Natural killer cell (primary cell): ENCODE measurements around the gene TENT5C. TPM values are rescaled to one million over a fixed set of nuclear protein-coding genes. Genes with fewer than 3 reads are reported as not detected.

ENCODE experiments used
- ATAC-seq, 3 donors: fragments of 150-1000 bp in 2 of 3; fragments of 200-7000 bp in 1 of 3; cut with Tn5 transposase; 1 replicate in 1 of 3; 2 replicates in 2 of 3; pipeline ENCODE4 v1.10.0; 2021; ENCODE audit warnings: mild to moderate bottlenecking in 2 of 3, moderate library complexity in 2 of 3
- DNase-seq, 2 donors: peaks; one replicate each; pipeline versions ENCODE4 v3.0.0 to v3.0.0-alpha.2; 2013 to 2021; ENCODE audit warnings: mixed read lengths in 1 of 2
- H3K27ac ChIP-seq: one replicate; pipeline ENCODE4 v1.5.1; 2013; ENCODE audit warnings: mild to moderate bottlenecking, low read length
- H3K27me3 ChIP-seq: one replicate; pipeline ENCODE4 v1.6.1; 2013; ENCODE audit warnings: low read length; ENCODE audit not compliant: control insufficient read depth, insufficient read depth
- H3K36me3 ChIP-seq: one replicate; pipeline ENCODE4 v1.6.1; 2013; ENCODE audit warnings: low read length; ENCODE audit not compliant: control insufficient read depth, insufficient read depth
- H3K4me1 ChIP-seq: one replicate; pipeline ENCODE4 v1.6.1; 2013; ENCODE audit warnings: low read length; ENCODE audit not compliant: control insufficient read depth, insufficient read depth
- H3K4me3 ChIP-seq: one replicate; pipeline ENCODE4 v1.5.1; 2013; ENCODE audit warnings: low read length
- H3K9me3 ChIP-seq: one replicate; pipeline ENCODE4 v1.6.1; 2013; ENCODE audit warnings: low read length; ENCODE audit not compliant: control insufficient read depth, insufficient read depth
- H3K27ac Mint-ChIP-seq, 2 donors: one replicate each; pipeline ENCODE4 v1.8.0; 2022; ENCODE audit warnings: mild to moderate bottlenecking in 2 of 2, mixed read lengths in 2 of 2, moderate library complexity in 1 of 2
- H3K27me3 Mint-ChIP-seq, 2 donors: one replicate each; pipeline ENCODE4 v1.8.0; 2022; ENCODE audit warnings: low read depth in 2 of 2, mixed read lengths in 2 of 2
- H3K36me3 Mint-ChIP-seq: one replicate; pipeline ENCODE4 v1.8.0; 2022; ENCODE audit warnings: mixed read lengths
- H3K4me1 Mint-ChIP-seq, 2 donors: one replicate each; pipeline ENCODE4 v1.8.0; 2022; ENCODE audit warnings: mixed read lengths in 2 of 2
- H3K4me3 Mint-ChIP-seq: one replicate; pipeline ENCODE4 v1.8.0; 2022; ENCODE audit warnings: mild to moderate bottlenecking, moderate library complexity, mixed read lengths
- H3K9me3 Mint-ChIP-seq, 2 donors: one replicate each; pipeline ENCODE4 v1.8.0; 2022; ENCODE audit warnings: mixed read lengths in 2 of 2
- CTCF ChIP-seq: fragments of 200-600 bp; IDR thresholded peaks from one replicate; pipeline ENCODE4 v1.8.0; 2022; ENCODE audit warnings: antibody characterized with exemption
- WGBS: methylation state at CpG from one replicate; pipeline ENCODE4 v1.1.7; 2013; ENCODE audit warnings: missing lambda C conversion rate; ENCODE audit not compliant: insufficient coverage; 5-methylcytosine and 5-hydroxymethylcytosine counted together
- intact Hi-C: fragments of 100-400 bp; cut with micrococcal nuclease; formaldehyde crosslinking; loops from one replicate; pipeline ENCODE4 v1.14.2; 2022
- total RNA-seq, 4 donors: library from RNA; stranded (reverse); fragments of 120-200 nt in 1 of 4; gene quantifications; one replicate each; pipeline versions ENCODE4 v1.2.3 to v1.2.4, GENCODE V29; 2013 to 2022

The TENT5C gene
- total RNA-seq, 3 donors from 2014 or later (not counting 1 experiment from before 2014, with no cell fraction given), result 80.6 to 109 (median 90.9) TPM

- Histone ChIP-seq H3K27me3 (peaks cover 3% of the 10 kb centered on the region), H3K4me3 (no peak overlapping the region), H3K9me3 (no peaks in the 10 kb centered on the region), H3K4me1 (peaks cover 12% of the 10 kb centered on the region), H3K27ac (no peak overlapping the region), H3K36me3 (no peaks in the 10 kb centered on the region)
- no peak for TF ChIP-seq CTCF
- Mint-ChIP-seq H3K27me3 (peaks cover 30 to 37% of the 10 kb centered on the region in 2 donors), H3K9me3 (no peaks in the 10 kb centered on the region), H3K4me1 (peaks cover 16 to 18% of the 10 kb centered on the region in 2 donors), H3K27ac (peak overlapping the region; percentile 37 to 75), H3K4me3 (peak overlapping the region; percentile 67), H3K36me3 (no peaks in the 10 kb centered on the region)
- intact Hi-C loops, result loop anchor here (1.0 kb wide), 2 partner anchors 19 to 30 kb away; no protein-coding TSS in a partner anchor
- WGBS, result 27% methylated on average over 3 of the region's 3 CpGs
- ATAC-seq (peak; percentile 83 to 99 (median 97)), DNase-seq (peak; percentile 46 to 62)
Measured at GRCh38 chr1:117644696-117645311, 39.0 kb downstream of the TENT5C start.

- peaks cover 16 to 18% of the 10 kb centered on the region in 2 donors for H3K4me1 Mint-ChIP-seq
- ATAC-seq (no peak), DNase-seq (no peak)
- H3K27ac Mint-ChIP-seq, result no peak overlapping the region
- H3K27me3 Mint-ChIP-seq, result peaks cover 31 to 39% of the 10 kb centered on the region in 2 donors
- peaks cover 12% of the 10 kb centered on the region for H3K4me1 ChIP-seq
- peaks cover 3% of the 10 kb centered on the region for H3K27me3 ChIP-seq
- H3K4me3 ChIP-seq, result no peak overlapping the region
- H3K9me3 Mint-ChIP-seq, result no peaks in the 10 kb centered on the region
- H3K27ac ChIP-seq, result no peak overlapping the region
- 98% methylated on average over 4 of the region's 4 CpGs for WGBS
- H3K4me3 Mint-ChIP-seq, result no peak overlapping the region
- no peak for TF ChIP-seq CTCF
- H3K9me3 ChIP-seq, result no peaks in the 10 kb centered on the region
- intact Hi-C loops, result no loop called here
- no peaks in the 10 kb centered on the region for H3K36me3 Mint-ChIP-seq
- H3K36me3 ChIP-seq, result no peaks in the 10 kb centered on the region
Measured at GRCh38 chr1:117645343-117645742, 39.5 kb downstream of the TENT5C start.

- no peak overlapping the region for H3K4me3 ChIP-seq
- 97% methylated on average over 10 of the region's 10 CpGs for WGBS
- Mint-ChIP-seq H3K9me3 (no peaks in the 10 kb centered on the region), H3K4me3 (no peak overlapping the region), H3K4me1 (peaks cover 22 to 24% of the 10 kb centered on the region in 2 donors), H3K27me3 (peaks cover 39 to 47% of the 10 kb centered on the region in 2 donors), H3K27ac (no peak overlapping the region), H3K36me3 (no peaks in the 10 kb centered on the region)
- no peak for ATAC-seq
- H3K27me3 ChIP-seq, result peaks cover 3% of the 10 kb centered on the region
- H3K4me1 ChIP-seq, result peaks cover 18% of the 10 kb centered on the region
- intact Hi-C loops, result no loop called here
- no peak for DNase-seq
- no peaks in the 10 kb centered on the region for H3K9me3 ChIP-seq
- TF ChIP-seq CTCF, result no peak
- H3K27ac ChIP-seq, result no peak overlapping the region
- no peaks in the 10 kb centered on the region for H3K36me3 ChIP-seq
Measured at GRCh38 chr1:117646007-117646811, 40.4 kb downstream of the TENT5C start.
